Vagina (tissue), 2 donors: ENCODE data around the gene JAKMIP1. TPM values are rescaled to one million over a fixed set of nuclear protein-coding genes. Genes with fewer than 3 reads are reported as not detected.
A peak's percentile ranks its signal among the peaks of the same experiment; 100 is the strongest.

Experiments
- DNase-seq, 2 donors: peaks; one replicate each; pipeline ENCODE4 v3.0.0-alpha.2; 2017; ENCODE audit errors: extremely low spot score in 2 of 2
- H3K27ac ChIP-seq: fragments of 200-600 bp; sonication (generic); one replicate; pipeline ENCODE4 v1.5.1; 2019
- H3K27me3 ChIP-seq: fragments of 200-600 bp; sonication (generic); one replicate; pipeline ENCODE4 v1.5.1; 2019
- H3K36me3 ChIP-seq, 2 donors: fragments of 200-600 bp; sonication (generic); one replicate each; pipeline ENCODE4 v1.5.1; 2017 to 2019
- H3K4me1 ChIP-seq: fragments of 200-600 bp; sonication (generic); one replicate; pipeline ENCODE4 v1.5.1; 2019
- H3K4me3 ChIP-seq, 2 donors: fragments of 200-600 bp; sonication (generic); 1 replicate in 1 of 2; 2 replicates in 1 of 2; pipeline ENCODE4 v1.5.1; 2016 to 2019
- H3K9me3 ChIP-seq: fragments of 200-600 bp; sonication (generic); one replicate; pipeline ENCODE4 v1.5.1; 2019
- POLR2A ChIP-seq, 2 donors: fragments of 450-650 bp; IDR thresholded peaks; one replicate each; pipeline ENCODE4 v1.6.1; 2017; ENCODE audit warnings: antibody characterized with exemption in 2 of 2, mild to moderate bottlenecking in 2 of 2, moderate library complexity in 2 of 2
- POLR2AphosphoS5 ChIP-seq, 2 donors: sonication (generic); formaldehyde crosslinking; IDR thresholded peaks; one replicate each; pipeline ENCODE4 v1.9.0; 2017; ENCODE audit warnings: antibody characterized with exemption in 2 of 2, mild to moderate bottlenecking in 2 of 2, low read depth in 1 of 2; ENCODE audit not compliant: insufficient read depth in 1 of 2
- intact Hi-C: fragments of 100-400 bp; cut with DNase I; formaldehyde crosslinking; loops from one replicate; pipeline ENCODE4 v1.15.1; 2023
- total RNA-seq: library from RNA; depleted of rRNA; stranded (reverse); fragments of >200 nt; gene quantifications from one replicate; pipeline ENCODE4 v1.2.3, GENCODE V29; 2016
- TF ChIP-seq, protein P1 (sequence below), 3 experiments: fragments of 450-650 bp in 2 of 3; fragments of 200-600 bp in 1 of 3; sonication (generic) in 1 of 3; IDR thresholded peaks; one replicate each; pipeline ENCODE4 v1.5.1; 2017 to 2019; ENCODE audit warnings: antibody characterized with exemption in 3 of 3, mild to moderate bottlenecking in 2 of 3, moderate library complexity in 2 of 3

The JAKMIP1 gene
- total RNA-seq, 1 donor from 2014 or later: 5.2 TPM

DNA sequence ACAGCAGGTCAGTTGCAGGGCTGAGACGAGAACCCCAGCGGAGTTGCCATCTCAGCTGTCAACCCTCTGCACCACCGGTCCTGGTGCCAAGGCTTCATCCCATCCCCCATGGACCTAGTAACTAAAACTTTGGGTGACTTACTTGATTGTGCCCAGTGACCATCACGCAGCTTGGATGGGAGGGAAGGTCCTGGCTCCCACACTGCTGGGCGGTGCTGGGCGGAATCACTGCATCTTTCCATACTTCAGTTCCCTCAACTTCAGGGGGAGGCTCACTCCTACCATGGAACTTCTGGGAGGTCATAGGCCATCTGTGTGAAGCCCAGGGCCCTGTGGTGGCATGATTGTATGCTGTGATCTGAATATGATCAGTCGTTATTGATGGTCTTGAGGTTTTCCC is 26.2 kb upstream of the JAKMIP1 start:
- Histone ChIP-seq H3K4me3 (no peak overlapping the region), H3K4me1 (no peaks in the 10 kb centered on the region), H3K27ac (no peak overlapping the region), H3K36me3 (no peaks in the 10 kb centered on the region), H3K27me3 (no peaks in the 10 kb centered on the region), H3K9me3 (no peaks in the 10 kb centered on the region)
- intact Hi-C loops: no loop called here
- DNase-seq: no peak
- TF ChIP-seq POLR2AphosphoS5 (IDR thresholded peaks at IDR 0.05; ENCODE audit: insufficient read depth in 1 of 2, low read depth in 1 of 2) (no peak), POLR2A (IDR thresholded peaks at IDR 0.05) (no peak)
- TF ChIP-seq, protein P1, sequence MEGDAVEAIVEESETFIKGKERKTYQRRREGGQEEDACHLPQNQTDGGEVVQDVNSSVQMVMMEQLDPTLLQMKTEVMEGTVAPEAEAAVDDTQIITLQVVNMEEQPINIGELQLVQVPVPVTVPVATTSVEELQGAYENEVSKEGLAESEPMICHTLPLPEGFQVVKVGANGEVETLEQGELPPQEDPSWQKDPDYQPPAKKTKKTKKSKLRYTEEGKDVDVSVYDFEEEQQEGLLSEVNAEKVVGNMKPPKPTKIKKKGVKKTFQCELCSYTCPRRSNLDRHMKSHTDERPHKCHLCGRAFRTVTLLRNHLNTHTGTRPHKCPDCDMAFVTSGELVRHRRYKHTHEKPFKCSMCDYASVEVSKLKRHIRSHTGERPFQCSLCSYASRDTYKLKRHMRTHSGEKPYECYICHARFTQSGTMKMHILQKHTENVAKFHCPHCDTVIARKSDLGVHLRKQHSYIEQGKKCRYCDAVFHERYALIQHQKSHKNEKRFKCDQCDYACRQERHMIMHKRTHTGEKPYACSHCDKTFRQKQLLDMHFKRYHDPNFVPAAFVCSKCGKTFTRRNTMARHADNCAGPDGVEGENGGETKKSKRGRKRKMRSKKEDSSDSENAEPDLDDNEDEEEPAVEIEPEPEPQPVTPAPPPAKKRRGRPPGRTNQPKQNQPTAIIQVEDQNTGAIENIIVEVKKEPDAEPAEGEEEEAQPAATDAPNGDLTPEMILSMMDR (IDR thresholded peaks at IDR 0.05): no peak

DNA sequence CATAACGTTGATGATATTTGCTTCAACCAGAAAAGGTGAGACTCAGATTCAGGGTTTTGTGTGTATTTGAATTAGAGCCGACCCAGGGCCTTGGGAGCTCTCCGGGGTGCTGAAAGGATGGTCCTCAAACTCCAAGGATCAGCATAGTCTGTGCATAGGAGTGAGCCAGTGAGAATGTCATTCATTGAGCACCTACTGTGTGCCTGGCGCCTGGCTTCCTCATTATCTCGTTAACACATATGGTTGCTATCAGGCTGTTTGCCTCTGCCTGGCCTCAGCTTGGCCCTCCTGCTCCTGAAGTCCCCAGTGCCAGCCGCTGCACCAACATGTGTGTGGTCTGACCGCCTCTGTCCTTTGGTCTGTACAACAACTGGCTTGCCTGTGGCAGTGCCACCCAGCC is 25.1 kb upstream of the JAKMIP1 start:
- no peak overlapping the region for H3K27ac ChIP-seq
- no peaks in the 10 kb centered on the region for H3K27me3 ChIP-seq
- H3K4me1 ChIP-seq: no peaks in the 10 kb centered on the region
- H3K36me3 ChIP-seq: no peaks in the 10 kb centered on the region
- TF ChIP-seq POLR2AphosphoS5 (IDR thresholded peaks at IDR 0.05; ENCODE audit: insufficient read depth in 1 of 2, low read depth in 1 of 2): no peak
- TF ChIP-seq, protein P1 (IDR thresholded peaks at IDR 0.05): no peak
- TF ChIP-seq POLR2A (IDR thresholded peaks at IDR 0.05): no peak
- H3K9me3 ChIP-seq: no peaks in the 10 kb centered on the region
- no peak for DNase-seq
- intact Hi-C loops: no loop called here
- no peak overlapping the region for H3K4me3 ChIP-seq

DNA sequence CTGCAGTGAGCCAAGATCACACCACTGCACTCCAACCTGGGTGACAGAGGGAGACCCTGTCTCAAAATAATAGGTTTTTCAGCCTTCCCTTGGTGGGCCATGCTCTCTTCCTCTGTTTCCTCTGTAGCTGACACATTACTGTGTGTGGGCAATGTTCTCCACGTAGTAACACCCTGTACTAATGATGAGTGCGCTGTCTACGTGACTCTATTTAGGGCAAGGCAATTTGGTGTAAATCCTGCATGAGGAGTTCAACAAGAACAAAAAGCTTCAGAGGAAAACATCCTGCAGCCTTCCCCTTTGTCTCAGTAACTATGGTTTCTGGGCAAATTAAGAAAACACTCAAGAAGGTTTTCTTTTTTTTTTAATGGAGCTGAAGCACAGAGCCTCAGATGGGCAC is 24.4 kb upstream of the JAKMIP1 start:
- H3K27ac ChIP-seq: no peak overlapping the region
- no peak for TF ChIP-seq POLR2AphosphoS5 (IDR thresholded peaks at IDR 0.05; ENCODE audit: insufficient read depth in 1 of 2, low read depth in 1 of 2)
- no peak for TF ChIP-seq POLR2A (IDR thresholded peaks at IDR 0.05)
- H3K36me3 ChIP-seq: no peaks in the 10 kb centered on the region
- H3K4me1 ChIP-seq: no peaks in the 10 kb centered on the region
- no peaks in the 10 kb centered on the region for H3K9me3 ChIP-seq
- intact Hi-C loops: no loop called here
- no peak for DNase-seq
- H3K27me3 ChIP-seq: no peaks in the 10 kb centered on the region
- no peak overlapping the region for H3K4me3 ChIP-seq

DNA sequence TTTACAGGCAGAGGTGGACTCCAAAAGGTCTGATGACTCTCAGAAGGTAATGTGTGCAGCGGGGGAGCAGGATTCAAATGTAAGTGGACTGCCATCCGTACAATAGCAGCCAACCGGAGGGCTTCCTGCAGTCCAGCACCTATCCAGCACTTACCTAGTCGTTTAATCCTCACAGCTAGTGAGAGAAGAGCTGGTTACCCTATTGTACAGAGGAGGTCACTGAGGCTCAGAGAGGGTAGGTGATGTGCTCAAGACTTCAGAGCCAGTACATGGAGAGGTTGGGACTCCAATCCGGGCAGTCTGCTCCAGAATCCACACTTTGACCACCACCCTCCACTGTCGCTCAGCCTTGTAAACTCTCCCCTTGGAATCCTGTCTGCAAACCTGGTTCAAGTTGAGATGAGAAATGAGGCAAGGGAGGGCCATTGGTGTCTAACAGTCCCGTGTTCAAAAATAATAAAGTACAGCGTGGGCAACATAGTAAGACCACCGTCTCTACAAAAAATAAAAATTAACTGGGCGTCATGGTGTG is 22.5 kb upstream of the JAKMIP1 start:
- H3K36me3 ChIP-seq: no peaks in the 10 kb centered on the region
- intact Hi-C loops: no loop called here
- H3K9me3 ChIP-seq: no peaks in the 10 kb centered on the region
- no peaks in the 10 kb centered on the region for H3K4me1 ChIP-seq
- DNase-seq: no peak
- no peak overlapping the region for H3K27ac ChIP-seq
- TF ChIP-seq POLR2A (IDR thresholded peaks at IDR 0.05): no peak
- H3K4me3 ChIP-seq: no peak overlapping the region
- no peaks in the 10 kb centered on the region for H3K27me3 ChIP-seq

DNA sequence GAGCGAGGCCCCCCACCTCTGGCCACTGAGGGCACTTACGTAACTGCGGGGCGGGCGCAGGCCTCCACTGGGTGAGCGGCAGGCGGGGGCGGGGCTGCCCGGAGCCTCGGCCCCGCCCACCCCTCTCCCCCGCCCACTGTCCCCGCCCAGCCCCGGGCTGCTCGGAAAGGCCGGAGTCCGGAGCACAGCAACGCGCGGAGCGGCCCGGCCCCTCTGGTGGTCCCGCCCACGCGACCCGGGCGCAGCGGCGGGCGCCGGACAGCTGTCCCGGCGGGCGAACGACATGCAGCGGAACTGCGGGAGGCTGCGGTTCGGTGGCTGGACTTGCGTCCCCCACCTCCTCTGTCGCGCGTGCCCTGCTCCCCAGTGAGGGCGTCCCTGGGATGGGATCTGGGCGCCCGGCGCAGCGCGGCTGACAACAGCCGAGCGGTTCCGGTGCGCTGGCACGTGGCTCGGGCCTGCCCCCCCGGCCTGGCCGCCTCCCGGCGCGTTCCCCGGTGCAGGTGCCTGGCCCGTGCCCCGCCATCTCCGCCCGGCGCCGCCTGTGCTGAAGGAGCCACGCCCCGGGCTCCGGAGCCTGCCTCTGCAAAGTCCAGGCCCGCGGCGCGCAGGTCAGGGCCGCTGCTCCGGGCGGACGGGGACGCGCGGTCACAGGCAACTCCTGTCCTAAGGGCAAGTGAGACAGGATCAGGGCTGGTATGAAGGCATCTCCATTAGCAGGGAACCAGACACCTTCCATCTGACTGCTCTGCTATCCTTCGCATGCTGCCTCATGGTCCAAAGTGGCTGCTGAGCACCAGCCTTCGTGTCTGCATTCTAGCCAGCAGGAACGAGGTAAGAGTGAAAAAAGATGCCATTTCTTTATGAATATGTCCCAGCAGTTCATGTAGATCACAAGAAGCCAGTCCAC is 21.8 kb upstream of the JAKMIP1 start:
- DNase-seq: no peak
- Histone ChIP-seq H3K4me3 (peak overlapping the region; percentile 13 to 34), H3K27me3 (no peaks in the 10 kb centered on the region), H3K4me1 (no peaks in the 10 kb centered on the region), H3K27ac (no peak overlapping the region), H3K36me3 (no peaks in the 10 kb centered on the region), H3K9me3 (no peaks in the 10 kb centered on the region)
- TF ChIP-seq, protein P1 (IDR thresholded peaks at IDR 0.05): no peak
- TF ChIP-seq POLR2AphosphoS5 (IDR thresholded peaks at IDR 0.05; ENCODE audit: insufficient read depth in 1 of 2, low read depth in 1 of 2): no peak
- no peak for TF ChIP-seq POLR2A (IDR thresholded peaks at IDR 0.05)
- intact Hi-C loops: no loop called here

DNA sequence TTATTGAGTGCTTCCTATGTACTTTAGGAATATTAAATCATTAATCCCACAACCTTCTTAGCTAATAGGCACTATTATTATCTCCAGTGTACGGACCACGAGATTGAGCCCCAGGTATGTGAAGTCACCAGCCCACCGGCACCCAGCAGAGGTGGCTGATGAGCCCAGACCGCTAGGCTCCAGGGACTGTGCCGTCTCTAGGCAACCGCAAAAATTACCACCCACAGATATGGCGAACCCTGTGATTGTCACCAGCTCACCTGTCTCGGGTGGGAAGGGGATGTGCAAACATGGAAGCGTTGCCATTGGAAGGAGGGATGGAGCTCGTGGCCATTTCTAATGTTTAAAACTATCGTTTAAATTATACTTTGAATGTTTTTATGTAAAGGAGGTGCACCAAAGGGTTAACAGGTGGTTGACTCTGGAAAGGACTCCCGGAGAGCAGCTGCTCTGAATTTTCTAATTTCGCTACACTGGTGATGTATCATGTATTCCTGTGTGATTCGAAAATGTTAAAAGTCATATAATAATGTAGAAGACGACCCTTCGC is 21.0 kb upstream of the JAKMIP1 start:
- no peak for DNase-seq
- Histone ChIP-seq H3K27ac (no peak overlapping the region), H3K4me1 (no peaks in the 10 kb centered on the region), H3K27me3 (no peaks in the 10 kb centered on the region), H3K36me3 (no peaks in the 10 kb centered on the region), H3K4me3 (no peak overlapping the region), H3K9me3 (no peaks in the 10 kb centered on the region)
- TF ChIP-seq POLR2AphosphoS5 (IDR thresholded peaks at IDR 0.05; ENCODE audit: insufficient read depth in 1 of 2, low read depth in 1 of 2) (no peak), POLR2A (IDR thresholded peaks at IDR 0.05) (no peak)
- TF ChIP-seq, protein P1 (IDR thresholded peaks at IDR 0.05): no peak
- intact Hi-C loops: no loop called here
